ENCODE results near the gene SEPTIN6. TPM values are rescaled to one million over a fixed set of nuclear protein-coding genes. Genes with fewer than 3 reads are reported as not detected.
A peak's percentile ranks its signal among the peaks of the same experiment; 100 is the strongest.

SEPTIN6 gene
- 100 to 1,000 TPM; 234 to 235 TPM for total RNA-seq
- polyA plus RNA-seq: 100 to 1,000 TPM; 161 to 269 (median 226) TPM
- total RNA-seq: 171 to 621 (median 352) reads per million in 6 experiments

- Mint-ChIP-seq H3K36me3 (peaks cover 0 to 6% (median 3%) of the 10 kb centered on the region in 3 donors), H3K4me3 (peak within 1 kb of the TSS; percentile 93 to 100 (median 98)), H3K27me3 (no peaks in the 10 kb centered on the region), H3K4me1 (peaks cover 6 to 23% (median 19%) of the 10 kb centered on the region in 4 donors), H3K27ac (peak within 1 kb of the TSS; percentile 92 to 100 (median 98)), H3K9me3 (no peaks in the 10 kb centered on the region)
- peak; percentile 65 to 95 (median 84) for DNase-seq
- POLR2A ChIA-PET: interaction anchor here (0.6 to 6.9 kb wide), 22 partner anchors 10 to 164 kb away, joined by 3 to 309 read pairs (median 4); partner anchors contain the start of genes RPL39, SOWAHD and UBE2A
- ATAC-seq: peak; percentile 67 to 68
Observed at GRCh38 chrX:119693040-119693995, at the start of gene SEPTIN6. TSS of gene SEPTIN6 (minus strand) at chrX:119693168. CDS start at chrX:119693105, 63 bp downstream.

GRCh38 chrX:119738742-119739141 is 45.8 kb upstream of the SEPTIN6 start:
- POLR2A ChIA-PET: no interaction called here
- Mint-ChIP-seq H3K36me3 (no peaks in the 10 kb centered on the region), H3K27me3 (no peaks in the 10 kb centered on the region), H3K4me3 (no peak overlapping the region), H3K4me1 (peaks cover 0 to 5% (median 0%) of the 10 kb centered on the region in 4 donors), H3K27ac (no peak overlapping the region), H3K9me3 (no peaks in the 10 kb centered on the region)
- DNase-seq (no peak), ATAC-seq (no peak)

- H3K27me3 Mint-ChIP-seq: no peaks in the 10 kb centered on the region
- no peak for DNase-seq
- H3K4me3 Mint-ChIP-seq: peak overlapping the region in 1 of 10 donors; percentile 6
- H3K27ac Mint-ChIP-seq: no peak overlapping the region
- H3K4me1 Mint-ChIP-seq: peaks cover 0 to 5% (median 0%) of the 10 kb centered on the region in 4 donors
- POLR2A ChIA-PET: no interaction called here
- H3K36me3 Mint-ChIP-seq: no peaks in the 10 kb centered on the region
- no peaks in the 10 kb centered on the region for H3K9me3 Mint-ChIP-seq
- ATAC-seq: no peak
Observed at GRCh38 chrX:119736206-119736764, 43.3 kb upstream of the SEPTIN6 start.

- ATAC-seq (no peak), DNase-seq (no peak)
- H3K27me3 Mint-ChIP-seq: no peaks in the 10 kb centered on the region
- H3K36me3 Mint-ChIP-seq: no peaks in the 10 kb centered on the region
- no peak overlapping the region for H3K27ac Mint-ChIP-seq
- H3K9me3 Mint-ChIP-seq: no peaks in the 10 kb centered on the region
- POLR2A ChIA-PET: interaction anchor here (0.7 kb wide), 1 partner anchor 57 kb away, joined by 3 read pairs; no protein-coding TSS in a partner anchor
- no peak overlapping the region for H3K4me3 Mint-ChIP-seq
- H3K4me1 Mint-ChIP-seq: peaks cover 0 to 5% (median 3%) of the 10 kb centered on the region in 4 donors
Observed at GRCh38 chrX:119735467-119735866, 42.5 kb upstream of the SEPTIN6 start.

- POLR2A ChIA-PET: interaction anchor here (0.6 kb wide), 1 partner anchor 9 kb away, joined by 5 read pairs; no protein-coding TSS in a partner anchor
- no peaks in the 10 kb centered on the region for H3K9me3 Mint-ChIP-seq
- H3K4me1 Mint-ChIP-seq: peaks cover under 1 to 5% (median 3%) of the 10 kb centered on the region in 4 donors
- DNase-seq: no peak
- ATAC-seq: no peak
- no peak overlapping the region for H3K27ac Mint-ChIP-seq
- H3K4me3 Mint-ChIP-seq: no peak overlapping the region
- no peaks in the 10 kb centered on the region for H3K36me3 Mint-ChIP-seq
- H3K27me3 Mint-ChIP-seq: no peaks in the 10 kb centered on the region
Observed at GRCh38 chrX:119734897-119735339, 42.0 kb upstream of the SEPTIN6 start.

- POLR2A ChIA-PET: interaction anchor here (0.7 to 1.7 kb wide), 9 partner anchors 9 to 120 kb away, joined by 3 to 4 read pairs (median 3); partner anchors contain the start of genes RPL39 and SEPTIN6
- ATAC-seq (peak; percentile 55 to 60), DNase-seq (peak; percentile 31 to 81 (median 62))
- peaks cover 6 to 11% (median 8%) of the 10 kb centered on the region in 4 donors for H3K4me1 Mint-ChIP-seq
- H3K27ac Mint-ChIP-seq: peak overlapping the region in 3 of 10 donors; percentile 15 to 82 (median 80)
- H3K9me3 Mint-ChIP-seq: no peaks in the 10 kb centered on the region
- no peak overlapping the region for H3K4me3 Mint-ChIP-seq
- no peaks in the 10 kb centered on the region for H3K27me3 Mint-ChIP-seq
- no peaks in the 10 kb centered on the region for H3K36me3 Mint-ChIP-seq
Observed at GRCh38 chrX:119729408-119730201, 36.6 kb upstream of the SEPTIN6 start.

- no peak overlapping the region for H3K4me3 Mint-ChIP-seq
Observed at GRCh38 chrX:119728487-119728886, 35.5 kb upstream of the SEPTIN6 start.

GRCh38 chrX:119726900-119727555 is 34.1 kb upstream of the SEPTIN6 start:
- POLR2A ChIA-PET: interaction anchor here (0.6 to 2.0 kb wide), 7 partner anchors 26 to 215 kb away, joined by 3 to 14 read pairs (median 4); partner anchors contain the start of genes NKRF and SEPTIN6
- Mint-ChIP-seq H3K36me3 (no peaks in the 10 kb centered on the region), H3K4me1 (peaks cover 6 to 11% (median 8%) of the 10 kb centered on the region in 4 donors), H3K27ac (peak overlapping the region in 9 of 10 donors; percentile 4 to 87 (median 78)), H3K27me3 (no peaks in the 10 kb centered on the region), H3K9me3 (no peaks in the 10 kb centered on the region), H3K4me3 (peak overlapping the region in 9 of 10 donors; percentile 43 to 73 (median 64))
- ATAC-seq (peak; percentile 92 to 93), DNase-seq (peak in 6 of 10 donors; percentile 2 to 62 (median 36))

More at GRCh38 chrX:119728487-119728886, 35.5 kb upstream of the SEPTIN6 start:
- ATAC-seq: no peak
- DNase-seq: no peak
- POLR2A ChIA-PET: interaction anchor here (1.2 to 1.4 kb wide), 3 partner anchors 35 to 122 kb away, joined by 3 to 5 read pairs (median 3); partner anchors contain the start of genes NKRF and SEPTIN6
- Mint-ChIP-seq H3K27me3 (no peaks in the 10 kb centered on the region), H3K36me3 (no peaks in the 10 kb centered on the region), H3K27ac (peak overlapping the region in 3 of 10 donors; percentile 9 to 64 (median 41)), H3K9me3 (no peaks in the 10 kb centered on the region), H3K4me1 (peaks cover 6 to 11% (median 8%) of the 10 kb centered on the region in 4 donors)

GRCh38 chrX:119721926-119722325 is 29.0 kb upstream of the SEPTIN6 start:
- no peak for DNase-seq
- H3K4me3 Mint-ChIP-seq: no peak overlapping the region
- no peaks in the 10 kb centered on the region for H3K36me3 Mint-ChIP-seq
- POLR2A ChIA-PET: no interaction called here
- no peak overlapping the region for H3K27ac Mint-ChIP-seq
- no peak for ATAC-seq
- H3K4me1 Mint-ChIP-seq: peaks cover 1 to 2% (median 2%) of the 10 kb centered on the region in 4 donors
- H3K9me3 Mint-ChIP-seq: no peaks in the 10 kb centered on the region
- no peaks in the 10 kb centered on the region for H3K27me3 Mint-ChIP-seq

GRCh38 chrX:119721487-119721886 is 28.5 kb upstream of the SEPTIN6 start:
- Mint-ChIP-seq H3K9me3 (no peaks in the 10 kb centered on the region), H3K4me1 (peaks cover 0 to 2% (median 0%) of the 10 kb centered on the region in 4 donors), H3K27ac (no peak overlapping the region), H3K27me3 (no peaks in the 10 kb centered on the region), H3K4me3 (no peak overlapping the region), H3K36me3 (no peaks in the 10 kb centered on the region)
- ATAC-seq: no peak
- POLR2A ChIA-PET: interaction anchor here (1.2 kb wide), 1 partner anchor 8 kb away, joined by 3 read pairs; no protein-coding TSS in a partner anchor
- no peak for DNase-seq

- no peak overlapping the region for H3K27ac Mint-ChIP-seq
- no peaks in the 10 kb centered on the region for H3K27me3 Mint-ChIP-seq
- peaks cover 0 to 5% (median 0%) of the 10 kb centered on the region in 4 donors for H3K4me1 Mint-ChIP-seq
- no peak overlapping the region for H3K4me3 Mint-ChIP-seq
- H3K36me3 Mint-ChIP-seq: no peaks in the 10 kb centered on the region
- H3K9me3 Mint-ChIP-seq: no peaks in the 10 kb centered on the region
- ATAC-seq (no peak), DNase-seq (no peak)
- POLR2A ChIA-PET: interaction anchor here (0.6 kb wide), 1 partner anchor 51 kb away, joined by 6 read pairs; no protein-coding TSS in a partner anchor
Observed at GRCh38 chrX:119709630-119710029, 16.7 kb upstream of the SEPTIN6 start.
